HG03565 (cell line): ENCODE results near the gene ATP10A.
"Not testable (repeated sequence)": the region's sequence is repeated elsewhere in the genome, so short reads cannot be mapped to it uniquely, and the experiment has no call there.

Source experiments
- ATAC-seq: cut with Tn5 transposase; IDR thresholded peaks from one replicate; pipeline ENCODE4 v1.9.1; 2021; ENCODE audit warnings: mild to moderate bottlenecking, moderate library complexity; ENCODE audit not compliant: unreplicated experiment

The ATP10A gene

GRCh38 chr15:25859838-25860645 lies 3.1 kb downstream of the ATP10A start:
- ATAC-seq: no peak

GRCh38 chr15:25858952-25859760 lies 4.0 kb downstream of the ATP10A start:
- ATAC-seq: no peak

GRCh38 chr15:25856059-25856458 lies 7.1 kb downstream of the ATP10A start:
- not testable (repeated sequence) for ATAC-seq

- ATAC-seq: no peak
Observed at GRCh38 chr15:25852661-25853524, 10.2 kb downstream of the ATP10A start.

GRCh38 chr15:25852027-25852426 lies 11.1 kb downstream of the ATP10A start:
- ATAC-seq: no peak

GRCh38 chr15:25850154-25851111 lies 12.7 kb downstream of the ATP10A start:
- ATAC-seq: peak; percentile 68

- ATAC-seq: no peak
Observed at GRCh38 chr15:25849157-25849921, 13.8 kb downstream of the ATP10A start.

- ATAC-seq: no peak
Observed at GRCh38 chr15:25848784-25849156, 14.4 kb downstream of the ATP10A start.

GRCh38 chr15:25848325-25848724 lies 14.8 kb downstream of the ATP10A start:
- no peak for ATAC-seq

- ATAC-seq: no peak
Observed at GRCh38 chr15:25847051-25847450, 16.1 kb downstream of the ATP10A start.

GRCh38 chr15:25846377-25846776 lies 16.8 kb downstream of the ATP10A start:
- ATAC-seq: no peak

- ATAC-seq: no peak
Observed at GRCh38 chr15:25844981-25845680, 18.0 kb downstream of the ATP10A start.

GRCh38 chr15:25844542-25844941 lies 18.6 kb downstream of the ATP10A start:
- ATAC-seq: no peak

- no peak for ATAC-seq
Observed at GRCh38 chr15:25844076-25844475, 19.1 kb downstream of the ATP10A start.

GRCh38 chr15:25839638-25840156 lies 23.4 kb downstream of the ATP10A start:
- no peak for ATAC-seq

GRCh38 chr15:25838871-25839195 lies 24.3 kb downstream of the ATP10A start:
- ATAC-seq: no peak

- no peak for ATAC-seq
Observed at GRCh38 chr15:25838191-25838870, 24.8 kb downstream of the ATP10A start.

GRCh38 chr15:25832158-25832557 lies 31.0 kb downstream of the ATP10A start:
- ATAC-seq: no peak
